ENCODE measurements around the gene CPT1C.

Gene CPT1C

DNA sequence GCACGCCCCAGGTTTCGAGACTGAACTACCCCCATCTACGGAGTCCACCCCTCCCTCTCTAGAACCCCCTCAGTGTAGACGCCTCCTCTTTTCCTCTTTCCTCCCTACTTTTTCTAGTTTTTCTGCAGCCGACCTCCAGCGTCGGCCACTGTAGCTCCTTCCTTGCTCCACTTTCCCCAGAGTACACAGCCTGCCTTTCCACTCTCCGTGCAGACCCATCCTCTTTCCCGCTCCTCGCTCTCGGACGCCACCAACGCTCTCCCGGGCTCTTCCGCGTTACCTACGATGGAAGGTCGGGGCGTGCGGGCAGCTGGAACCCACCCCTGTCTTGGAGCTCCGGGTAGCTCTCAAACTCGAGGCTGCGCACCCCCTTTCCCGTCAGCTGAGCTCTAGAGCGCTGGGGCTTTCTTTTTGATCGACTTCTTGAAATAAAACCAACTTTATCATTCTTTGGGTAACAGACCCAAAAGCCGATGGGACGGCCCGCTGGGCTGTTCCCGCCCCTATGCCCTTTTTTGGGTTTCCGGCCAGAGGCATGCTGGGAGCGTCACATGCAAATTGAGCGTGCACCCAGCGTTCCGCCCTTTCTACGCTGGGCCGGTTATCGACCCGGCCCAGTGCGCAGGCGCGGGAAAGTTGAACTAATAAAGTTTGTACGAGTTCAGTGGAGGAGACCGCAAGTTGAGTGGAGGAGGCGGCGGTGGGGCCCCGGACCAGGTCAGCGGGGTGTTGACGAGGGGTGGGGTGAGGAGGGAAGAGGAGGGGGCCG is 25.4 kb upstream of the CPT1C start, which contains the start of the genes BCL2L12 and IRF3:
Gene BCL2L12 (plus strand): TSS at position 583 of the 769 bp plus-strand sequence. CDS start 760 bp downstream, outside the sequence.
Gene IRF3 (minus strand): TSS at position 507 of the 769 bp plus-strand sequence. CDS start 1,019 bp downstream, outside the sequence.
- H3K4me3 ChIP-seq (ENCODE audit: low read length), result peak within 1 kb of the TSS; percentile 82
- peaks cover 12% of the 10 kb centered on the region for H3K36me3 ChIP-seq (ENCODE audit: control insufficient read depth, insufficient read depth, low read length)
- peaks cover 5% of the 10 kb centered on the region for H3K4me1 ChIP-seq (ENCODE audit: control insufficient read depth, insufficient read depth, low read length)
- H3K27ac ChIP-seq (ENCODE audit: low read depth, low read length), result peak within 1 kb of the TSS; percentile 82
- peak within 1 kb of the TSS; percentile 73 for H3K9ac ChIP-seq (ENCODE audit: low read length)
- H3K27me3 ChIP-seq (ENCODE audit: control insufficient read depth, insufficient read depth, low read length), result no peaks in the 10 kb centered on the region

DNA sequence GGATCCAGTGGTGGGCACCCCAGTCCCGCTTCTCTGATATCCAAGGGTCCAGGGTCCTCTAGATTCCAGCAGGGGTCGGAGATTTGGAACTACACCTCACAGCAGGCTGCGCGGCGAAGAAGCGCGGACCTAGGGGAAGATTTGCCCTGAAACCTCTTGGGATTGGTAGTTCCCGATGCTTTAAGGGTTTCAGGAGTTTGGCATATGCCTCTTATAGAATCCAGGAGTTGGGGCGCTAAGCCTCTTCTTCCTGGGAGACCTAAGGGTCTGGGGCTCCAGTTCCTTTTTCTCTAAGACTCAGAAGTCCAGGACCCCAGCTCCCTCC is 24.8 kb upstream of the CPT1C start:
- peaks cover 10% of the 10 kb centered on the region for H3K36me3 ChIP-seq (ENCODE audit: control insufficient read depth, insufficient read depth, low read length)
- peak overlapping the region; percentile 82 for H3K27ac ChIP-seq (ENCODE audit: low read depth, low read length)
- peak overlapping the region; percentile 53 for H3K9ac ChIP-seq (ENCODE audit: low read length)
- peak overlapping the region; percentile 72 for H3K4me3 ChIP-seq (ENCODE audit: low read length)
- peaks cover 5% of the 10 kb centered on the region for H3K4me1 ChIP-seq (ENCODE audit: control insufficient read depth, insufficient read depth, low read length)
- H3K27me3 ChIP-seq (ENCODE audit: control insufficient read depth, insufficient read depth, low read length), result no peaks in the 10 kb centered on the region

DNA sequence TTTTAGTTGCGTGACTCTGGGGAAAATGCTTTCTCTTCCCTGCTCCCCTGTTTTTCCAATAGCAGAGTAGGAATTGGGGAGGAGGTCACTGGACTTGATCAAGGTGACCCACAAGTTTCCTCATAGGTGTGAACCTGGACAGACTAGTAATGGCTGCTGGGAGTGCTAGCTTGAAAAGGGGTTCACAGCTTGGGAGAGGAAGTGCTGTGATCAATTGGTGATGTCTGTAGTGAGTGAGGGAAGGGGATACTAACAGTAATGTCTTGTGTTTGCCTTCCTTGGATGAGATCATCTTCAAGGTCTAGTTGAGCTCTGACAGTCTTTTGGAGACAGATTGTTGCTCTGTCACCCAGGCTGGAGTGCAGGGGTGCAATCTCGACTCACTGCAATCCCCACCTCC is 23.4 kb upstream of the CPT1C start:
- Histone ChIP-seq H3K36me3 (ENCODE audit: control insufficient read depth, insufficient read depth, low read length) (peaks cover 3% of the 10 kb centered on the region), H3K27me3 (ENCODE audit: control insufficient read depth, insufficient read depth, low read length) (no peaks in the 10 kb centered on the region), H3K27ac (ENCODE audit: low read depth, low read length) (no peak overlapping the region), H3K4me3 (ENCODE audit: low read length) (no peak overlapping the region), H3K9ac (ENCODE audit: low read length) (no peak overlapping the region), H3K4me1 (ENCODE audit: control insufficient read depth, insufficient read depth, low read length) (peaks cover 5% of the 10 kb centered on the region)

DNA sequence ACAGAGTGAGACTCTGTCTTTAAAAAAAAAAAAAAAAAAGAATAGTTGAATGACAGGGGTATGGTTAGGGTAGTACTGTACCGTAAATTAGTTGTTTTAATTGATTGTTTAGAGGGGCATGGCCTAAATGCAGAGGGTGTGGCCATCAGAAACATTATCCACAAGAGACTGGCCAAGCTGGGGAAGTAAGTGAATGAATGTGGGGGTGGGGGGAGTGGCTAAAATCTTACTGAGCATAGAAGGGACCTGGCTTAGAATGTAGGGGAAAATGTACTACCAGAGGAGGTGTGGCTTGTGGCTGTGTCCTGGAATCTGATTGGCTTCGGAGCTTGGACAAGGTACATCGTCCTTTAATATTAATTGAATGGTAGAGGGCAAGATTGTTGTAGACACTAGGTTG is 21.4 kb upstream of the CPT1C start:
- H3K27ac ChIP-seq (ENCODE audit: low read depth, low read length), result no peak overlapping the region
- H3K4me1 ChIP-seq (ENCODE audit: control insufficient read depth, insufficient read depth, low read length), result peaks cover 5% of the 10 kb centered on the region
- H3K36me3 ChIP-seq (ENCODE audit: control insufficient read depth, insufficient read depth, low read length), result no peaks in the 10 kb centered on the region
- H3K27me3 ChIP-seq (ENCODE audit: control insufficient read depth, insufficient read depth, low read length), result no peaks in the 10 kb centered on the region
- H3K4me3 ChIP-seq (ENCODE audit: low read length), result no peak overlapping the region
- no peak overlapping the region for H3K9ac ChIP-seq (ENCODE audit: low read length)

DNA sequence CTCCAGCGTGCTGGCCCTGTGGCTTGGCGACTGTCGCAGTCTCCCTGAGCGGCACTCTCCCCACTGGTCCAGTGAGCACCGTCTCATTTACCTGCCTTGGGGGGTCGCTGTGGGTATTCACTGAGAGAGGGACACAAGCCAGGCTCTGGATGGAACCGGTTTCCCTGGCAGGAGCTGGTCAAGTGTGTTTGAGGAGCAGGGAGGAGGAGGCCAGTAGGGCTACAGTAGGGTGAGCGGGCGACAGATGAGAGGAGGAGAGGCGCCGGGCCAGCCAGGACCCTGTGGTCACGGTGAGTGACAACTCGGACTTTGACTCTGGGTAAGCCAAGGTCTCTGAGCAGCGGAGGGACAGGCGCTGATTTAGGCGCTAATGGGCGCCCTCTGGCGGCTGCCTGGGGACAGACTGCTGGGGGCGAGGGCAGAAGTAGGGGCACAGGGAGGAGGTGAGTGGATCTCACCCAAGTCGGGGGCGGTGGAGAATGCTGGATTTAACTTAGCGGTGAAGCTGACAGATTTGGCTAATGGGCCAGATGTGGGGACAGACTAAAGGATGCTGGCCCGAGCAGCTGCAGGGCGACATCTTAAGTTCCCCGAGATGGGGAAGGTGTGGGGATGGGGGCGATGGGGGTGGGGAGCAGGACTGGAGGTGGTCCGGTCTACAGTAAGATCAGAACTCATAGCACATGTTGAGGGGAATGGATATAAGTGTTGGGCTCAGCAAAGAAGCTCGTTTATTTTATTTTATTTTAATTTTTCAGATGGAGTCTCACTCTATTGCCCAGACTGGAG is 18.6 kb upstream of the CPT1C start:
- Histone ChIP-seq H3K4me3 (ENCODE audit: low read length) (peak overlapping the region; percentile 38), H3K27me3 (ENCODE audit: control insufficient read depth, insufficient read depth, low read length) (no peaks in the 10 kb centered on the region), H3K9ac (ENCODE audit: low read length) (no peak overlapping the region), H3K4me1 (ENCODE audit: control insufficient read depth, insufficient read depth, low read length) (no peaks in the 10 kb centered on the region), H3K27ac (ENCODE audit: low read depth, low read length) (no peak overlapping the region), H3K36me3 (ENCODE audit: control insufficient read depth, insufficient read depth, low read length) (no peaks in the 10 kb centered on the region)

DNA sequence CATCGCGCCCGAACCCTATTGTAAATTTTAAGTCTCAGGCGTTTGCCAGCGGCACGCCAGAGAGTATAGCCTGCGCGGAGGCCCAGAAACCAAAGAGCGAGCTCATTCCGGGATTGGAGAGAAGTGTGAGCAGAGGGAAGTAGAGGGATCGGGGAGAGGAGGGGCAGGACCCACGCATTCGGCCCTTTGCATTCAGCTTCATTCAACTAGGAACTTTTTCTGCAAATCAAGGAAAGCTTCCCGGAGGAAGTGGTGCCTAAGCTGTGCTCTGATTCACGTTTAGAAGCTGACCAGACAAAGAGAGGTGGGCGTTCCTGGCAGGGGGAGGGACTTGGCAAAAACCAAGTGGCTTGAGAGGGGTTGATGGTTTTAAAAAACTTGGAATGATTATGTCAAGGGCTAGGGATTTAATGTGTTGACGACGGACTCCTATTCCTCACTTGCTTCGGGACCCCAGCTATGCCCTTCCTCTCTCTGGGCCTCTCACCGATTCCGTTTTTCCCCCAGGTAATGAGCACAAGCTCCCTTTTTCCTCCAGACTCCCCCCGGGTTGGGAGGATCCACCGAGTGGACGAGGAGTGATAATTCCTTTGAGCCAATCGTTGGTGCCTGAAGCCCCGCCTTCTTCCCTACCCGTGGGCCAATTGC is 14.7 kb upstream of the CPT1C start:
- Histone ChIP-seq H3K27me3 (ENCODE audit: control insufficient read depth, insufficient read depth, low read length) (no peaks in the 10 kb centered on the region), H3K4me3 (ENCODE audit: low read length) (peak overlapping the region; percentile 75), H3K9ac (ENCODE audit: low read length) (peak overlapping the region; percentile 75), H3K27ac (ENCODE audit: low read depth, low read length) (peak overlapping the region; percentile 98), H3K36me3 (ENCODE audit: control insufficient read depth, insufficient read depth, low read length) (no peaks in the 10 kb centered on the region), H3K4me1 (ENCODE audit: control insufficient read depth, insufficient read depth, low read length) (peaks cover 6% of the 10 kb centered on the region)

DNA sequence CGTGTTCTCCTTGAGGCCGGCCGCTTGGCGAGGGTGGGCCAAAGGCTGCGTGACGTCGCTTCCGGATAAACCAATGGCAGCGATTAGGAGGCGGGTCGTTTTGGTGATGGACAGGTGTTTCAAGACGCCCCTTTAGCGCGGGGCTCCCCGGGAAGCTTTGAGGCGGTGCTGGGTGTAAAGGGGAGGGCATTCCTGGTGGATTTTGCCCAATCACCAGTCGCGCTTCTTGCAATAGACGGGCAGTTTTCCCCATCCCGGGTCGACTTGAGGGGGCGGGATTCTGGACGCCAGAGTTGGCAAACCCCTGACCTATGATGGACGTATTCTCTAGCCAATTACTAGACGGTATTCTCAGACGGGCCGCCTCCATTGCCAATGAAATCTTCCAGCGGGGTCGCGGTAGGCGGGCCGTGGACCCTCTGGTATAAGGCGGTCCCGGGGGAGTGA is 14.1 kb upstream of the CPT1C start:
- Histone ChIP-seq H3K27ac (ENCODE audit: low read depth, low read length) (peak overlapping the region; percentile 98), H3K4me3 (ENCODE audit: low read length) (peak overlapping the region; percentile 97), H3K27me3 (ENCODE audit: control insufficient read depth, insufficient read depth, low read length) (no peaks in the 10 kb centered on the region), H3K36me3 (ENCODE audit: control insufficient read depth, insufficient read depth, low read length) (peaks cover 1% of the 10 kb centered on the region), H3K9ac (ENCODE audit: low read length) (no peak overlapping the region), H3K4me1 (ENCODE audit: control insufficient read depth, insufficient read depth, low read length) (peaks cover 6% of the 10 kb centered on the region)

DNA sequence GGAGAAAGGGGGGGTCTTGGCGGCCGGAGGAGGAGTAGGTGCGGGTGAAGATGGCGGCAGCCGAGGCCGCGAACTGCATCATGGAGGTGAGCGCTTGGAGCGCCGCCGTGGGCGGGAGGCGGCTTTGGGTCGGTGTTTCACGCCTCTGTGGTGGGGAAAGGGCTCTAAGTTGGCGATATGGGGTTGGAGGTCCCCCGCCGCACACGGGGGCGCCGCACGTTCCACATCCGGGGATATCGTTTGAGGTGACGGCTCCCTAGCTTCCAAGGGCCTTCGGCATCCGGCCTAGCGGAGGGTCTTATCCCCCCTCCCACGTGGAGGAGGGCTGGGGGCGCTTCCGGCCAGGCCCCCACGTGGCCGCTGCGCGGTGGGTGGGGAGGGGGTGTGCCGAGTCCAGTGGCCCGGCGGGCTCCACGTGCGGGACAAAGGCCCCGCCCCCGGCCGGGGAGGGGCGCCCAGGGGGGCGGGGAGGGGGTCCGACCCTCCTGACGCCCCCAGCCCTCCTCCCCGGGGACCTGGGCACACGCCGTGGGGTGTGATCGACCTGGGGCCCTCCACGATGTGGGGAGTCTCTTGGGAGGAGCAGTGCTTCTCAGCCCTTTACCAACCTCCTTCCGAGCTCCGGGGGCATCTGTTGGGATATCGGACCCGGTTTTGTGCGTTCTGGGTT is 13.6 kb upstream of the CPT1C start, which contains the start of gene PRMT1:
Gene PRMT1 (plus strand): TSS at position 41 of the 670 bp plus-strand sequence. CDS start 10 bp downstream, at position 51.
- peak within 1 kb of the TSS; percentile 92 for H3K9ac ChIP-seq (ENCODE audit: low read length)
- H3K36me3 ChIP-seq (ENCODE audit: control insufficient read depth, insufficient read depth, low read length), result peaks cover 7% of the 10 kb centered on the region
- H3K27ac ChIP-seq (ENCODE audit: low read depth, low read length), result peak within 1 kb of the TSS; percentile 98
- H3K4me3 ChIP-seq (ENCODE audit: low read length), result peak within 1 kb of the TSS; percentile 97
- H3K4me1 ChIP-seq (ENCODE audit: control insufficient read depth, insufficient read depth, low read length), result peaks cover 6% of the 10 kb centered on the region
- H3K27me3 ChIP-seq (ENCODE audit: control insufficient read depth, insufficient read depth, low read length), result no peaks in the 10 kb centered on the region

DNA sequence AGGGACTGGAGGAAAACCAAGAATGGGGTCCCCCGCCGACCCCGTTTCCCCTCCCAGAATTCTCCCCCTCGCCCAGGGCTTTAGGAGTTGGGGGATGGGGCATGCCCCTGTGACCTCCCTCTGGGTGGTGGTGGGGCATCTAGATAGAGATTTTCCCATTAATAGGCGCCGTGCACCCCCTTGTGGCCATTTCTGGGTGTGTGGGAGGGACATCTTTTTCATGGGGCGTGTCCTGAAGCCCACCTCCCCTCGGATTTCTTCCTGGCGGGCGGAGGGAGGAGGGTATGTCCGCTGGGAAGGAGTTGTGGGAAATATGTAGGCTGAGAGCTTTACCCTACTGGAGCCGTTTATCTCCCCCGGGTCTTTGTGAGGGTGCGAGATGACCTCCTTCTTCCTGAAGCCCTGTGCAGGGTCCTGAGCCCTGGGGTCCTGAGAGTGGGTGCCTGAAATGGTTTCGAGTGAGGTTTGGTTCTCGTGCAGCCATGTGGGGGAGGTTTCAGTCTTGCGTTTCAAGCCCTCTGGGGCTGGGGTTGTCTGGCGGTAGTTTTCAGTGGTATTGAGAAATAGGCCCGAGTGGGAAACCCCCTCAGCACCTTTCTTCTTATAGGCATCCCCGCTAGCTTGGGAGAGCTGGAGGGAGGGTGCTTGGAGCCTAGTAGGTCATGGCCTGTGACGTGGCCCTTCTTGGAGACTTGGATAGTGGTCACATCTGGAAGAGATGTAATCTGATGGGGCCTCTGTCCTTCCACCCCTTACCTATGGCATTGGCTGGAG is 12.8 kb upstream of the CPT1C start:
- H3K4me1 ChIP-seq (ENCODE audit: control insufficient read depth, insufficient read depth, low read length), result peaks cover 6% of the 10 kb centered on the region
- peak overlapping the region; percentile 97 for H3K4me3 ChIP-seq (ENCODE audit: low read length)
- peak overlapping the region; percentile 94 for H3K27ac ChIP-seq (ENCODE audit: low read depth, low read length)
- H3K27me3 ChIP-seq (ENCODE audit: control insufficient read depth, insufficient read depth, low read length), result no peaks in the 10 kb centered on the region
- H3K9ac ChIP-seq (ENCODE audit: low read length), result peak overlapping the region; percentile 27
- H3K36me3 ChIP-seq (ENCODE audit: control insufficient read depth, insufficient read depth, low read length), result peaks cover 8% of the 10 kb centered on the region

DNA sequence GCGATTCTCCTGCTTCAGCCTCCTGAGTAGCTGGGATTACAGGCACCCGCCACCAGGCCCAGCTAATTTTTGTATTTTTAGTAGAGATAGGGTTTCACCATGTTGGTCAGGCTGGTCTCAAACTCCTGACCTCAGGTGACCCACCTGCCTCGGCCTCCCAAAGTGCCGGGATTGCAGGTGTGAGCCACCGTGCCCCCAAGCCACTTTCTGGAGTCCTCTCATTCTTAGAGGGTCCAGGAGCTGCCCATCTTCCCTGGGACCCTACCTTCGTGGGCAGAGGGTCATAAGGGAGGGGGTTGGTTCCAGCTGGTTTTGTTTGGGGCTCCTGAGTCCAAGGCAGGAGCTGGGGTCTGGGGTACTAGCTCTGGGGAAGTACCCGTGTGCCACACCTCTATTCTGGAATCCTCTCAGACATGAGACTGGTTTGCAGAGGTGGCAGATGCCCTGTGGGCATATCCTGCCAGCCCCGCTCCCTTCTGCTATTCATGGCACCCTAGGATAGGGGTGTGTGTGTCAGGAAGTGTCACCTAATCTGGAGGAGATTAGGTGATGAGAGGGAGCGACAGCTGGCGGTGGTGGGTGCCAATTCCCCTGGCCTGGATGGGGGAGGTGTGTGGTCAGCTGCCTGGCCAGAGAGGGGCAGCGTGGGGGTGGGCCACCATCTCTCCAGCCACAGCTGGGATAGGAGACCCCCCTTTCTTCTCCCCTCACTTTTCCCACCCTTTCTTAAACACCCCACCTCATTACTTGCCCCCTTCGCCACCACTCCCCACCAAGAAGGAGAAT is 11.7 kb upstream of the CPT1C start:
- H3K4me1 ChIP-seq (ENCODE audit: control insufficient read depth, insufficient read depth, low read length), result peaks cover 6% of the 10 kb centered on the region
- H3K36me3 ChIP-seq (ENCODE audit: control insufficient read depth, insufficient read depth, low read length), result peaks cover 16% of the 10 kb centered on the region
- H3K27ac ChIP-seq (ENCODE audit: low read depth, low read length), result no peak overlapping the region
- H3K27me3 ChIP-seq (ENCODE audit: control insufficient read depth, insufficient read depth, low read length), result no peaks in the 10 kb centered on the region
- no peak overlapping the region for H3K4me3 ChIP-seq (ENCODE audit: low read length)
- no peak overlapping the region for H3K9ac ChIP-seq (ENCODE audit: low read length)

Data from rectal smooth muscle tissue (tissue), 1 donor.